A549 (cell line): ENCODE measurements around the gene NIPAL3. TPM values are rescaled to one million over a fixed set of nuclear protein-coding genes. Genes with fewer than 3 reads are reported as not detected.
A peak's percentile ranks its signal among the peaks of the same experiment; 100 is the strongest.
"Not testable (repeated sequence)": the region's sequence is repeated elsewhere in the genome, so short reads cannot be mapped to it uniquely, and the experiment has no call there.

ENCODE experiments used
- ATAC-seq, 2 experiments: fragments of 200-7000 bp in 1 of 2; fragments of >200 bp in 1 of 2; cut with Nextera tagmentation in 1 of 2; cut with Tn5 transposase in 1 of 2; 3 replicates each; pipeline versions ENCODE4 v1.8.0 to v1.9.1; 2018 to 2020; ENCODE audit warnings: mild to moderate bottlenecking in 1 of 2, moderate library complexity in 1 of 2
- CTCF ChIA-PET: fragments of 300-600 bp; sonication (Branson Sonifier 250); formaldehyde crosslinking; extraction: SDS; loops from one replicate; lab custom pipeline; 2021; ENCODE audit warnings: antibody characterized with exemption, inconsistent platforms; lab: Yijun Ruan, JAX
- POLR2A ChIA-PET: fragments of 350-600 bp; formaldehyde crosslinking; extraction: SDS; loops from one replicate; lab custom pipeline; 2021; ENCODE audit warnings: antibody characterized with exemption, inconsistent platforms; lab: Yijun Ruan, JAX
- DNase-seq, 2 experiments: peaks; one replicate each; pipeline versions ENCODE4 v3.0.0 to v3.0.0-alpha.2; 2011 to 2016; ENCODE audit warnings: low read depth in 1 of 2, low spot score in 1 of 2
- FAIRE-seq: peaks from 2 replicates; lab custom pipeline; 2011; peaks lifted over from hg19 to GRCh38; lab: Jason Lieb, UNC
- H3K27ac ChIP-seq, 2 experiments: fragments of >200 bp; sonication (Bioruptor Twin); formaldehyde crosslinking; 3 replicates each; pipeline ENCODE4 v1.5.1; 2016 to 2017
- H3K4me1 ChIP-seq: fragments of >200 bp; sonication (Bioruptor Twin); formaldehyde crosslinking; 3 replicates; pipeline ENCODE4 v1.6.1; 2016
- H3K4me2 ChIP-seq: fragments of >200 bp; sonication (Bioruptor Twin); formaldehyde crosslinking; 3 replicates; pipeline ENCODE4 v1.6.1; 2016
- H3K4me3 ChIP-seq: fragments of >200 bp; sonication (Bioruptor Twin); formaldehyde crosslinking; 3 replicates; pipeline ENCODE4 v1.5.1; 2016
- H3K9me3 ChIP-seq: fragments of >200 bp; sonication (Bioruptor Twin); formaldehyde crosslinking; 3 replicates; pipeline ENCODE4 v1.6.1; 2016
- BCL3 ChIP-seq: fragments of >200 bp; sonication (Bioruptor Twin); formaldehyde crosslinking; IDR thresholded peaks from 3 replicates; pipeline ENCODE4 v1.6.1; 2016
- BHLHE40 ChIP-seq: IDR thresholded peaks from 2 replicates; pipeline ENCODE4 v1.6.1; 2012; ENCODE audit warnings: low read depth, low read length, inconsistent platforms
- CBX8 ChIP-seq: fragments of 200-600 bp; sonication (generic); IDR thresholded peaks from 2 replicates; pipeline ENCODE4 v1.6.1; 2016
- CHD2 ChIP-seq: fragments of 150-350 bp; IDR thresholded peaks from 2 replicates; pipeline ENCODE4 v1.6.1; 2014; ENCODE audit warnings: low read length; ENCODE audit not compliant: partially characterized antibody
- EHF ChIP-seq: fragments of 250-450 bp; sonication (Bioruptor Pico); IDR thresholded peaks from 2 replicates; pipeline ENCODE4 v1.5.0; 2020; ENCODE audit warnings: mild to moderate bottlenecking
- EP300 ChIP-seq, 2 experiments: fragments of >200 bp; sonication (Bioruptor Twin); formaldehyde crosslinking; IDR thresholded peaks; 2 replicates in 1 of 2; 3 replicates in 1 of 2; pipeline ENCODE4 v1.6.1; 2016 to 2017
- ESRRA ChIP-seq: fragments of 150-350 bp; IDR thresholded peaks from 2 replicates; pipeline ENCODE4 v1.6.1; 2014; ENCODE audit warnings: mild to moderate bottlenecking, low read length, borderline replicate concordance
- FOSL2 ChIP-seq, 2 experiments: fragments of 450-650 bp in 1 of 2; fragments of >200 bp in 1 of 2; sonication (Bioruptor Twin) in 1 of 2; formaldehyde crosslinking; IDR thresholded peaks; 2 replicates each; pipeline versions ENCODE4 v1.5.0 to v1.6.1; 2016 to 2020; ENCODE audit warnings: mild to moderate bottlenecking in 1 of 2, moderate library complexity in 1 of 2
- GATA3 ChIP-seq: IDR thresholded peaks from 2 replicates; pipeline ENCODE4 v1.6.1; 2012; ENCODE audit warnings: borderline replicate concordance
- HES2 ChIP-seq: fragments of >200 bp; sonication (Bioruptor Twin); formaldehyde crosslinking; IDR thresholded peaks from 2 replicates; pipeline ENCODE4 v1.6.1; 2016
- HOXB13 ChIP-seq: fragments of 250-450 bp; sonication (Bioruptor Pico); IDR thresholded peaks from 2 replicates; pipeline ENCODE4 v1.5.0; 2020; ENCODE audit warnings: low read depth, mild to moderate bottlenecking, moderate library complexity
- MAFK ChIP-seq: fragments of 450-650 bp; IDR thresholded peaks from 2 replicates; pipeline ENCODE4 v1.6.1; 2014; ENCODE audit not compliant: partially characterized antibody
- MAZ ChIP-seq: fragments of 150-350 bp; IDR thresholded peaks from 2 replicates; pipeline ENCODE4 v1.6.1; 2014; ENCODE audit warnings: antibody characterized with exemption, low read depth, low read length, borderline replicate concordance
- POLR2A ChIP-seq: IDR thresholded peaks from 2 replicates; pipeline ENCODE4 v1.6.1; 2012; ENCODE audit warnings: mild to moderate bottlenecking, low read length
- RARB ChIP-seq: fragments of 250-450 bp; sonication (Bioruptor Pico); IDR thresholded peaks from 2 replicates; pipeline ENCODE4 v1.8.0; 2021; ENCODE audit warnings: mild to moderate bottlenecking, moderate library complexity
- RFX5 ChIP-seq: fragments of 450-650 bp; IDR thresholded peaks from 2 replicates; pipeline ENCODE4 v1.7.1; 2014; ENCODE audit warnings: antibody characterized with exemption, mild to moderate bottlenecking, moderate library complexity
- TFCP2L1 ChIP-seq: fragments of 250-450 bp; sonication (Bioruptor Pico); IDR thresholded peaks from 2 replicates; pipeline ENCODE4 v1.5.0; 2021; ENCODE audit warnings: mild to moderate bottlenecking
- ZC3H11A ChIP-seq: fragments of 450-650 bp; IDR thresholded peaks from 2 replicates; pipeline ENCODE4 v1.6.1; 2014; ENCODE audit warnings: antibody characterized with exemption, mild to moderate bottlenecking
- ZNF302 ChIP-seq: fragments of 250-450 bp; sonication (Bioruptor Pico); IDR thresholded peaks from 2 replicates; pipeline ENCODE4 v1.9.0; 2021; ENCODE audit warnings: inconsistent platforms, mild to moderate bottlenecking, moderate library complexity
- WGBS: methylation state at CpG from one replicate; pipeline ENCODE4 v1.1.6; 2017; ENCODE audit errors: missing lambda C conversion rate; 5-methylcytosine and 5-hydroxymethylcytosine counted together
- polyA plus RNA-seq, 4 experiments: library from polyadenylated mRNA; depleted of rRNA in 3 of 4; stranded (reverse); fragments of >200 nt; fragmentation: RNase III in 1 of 4; extraction: RNeasy Plus Mini Kit Qiagen cat#74134 plus additional on column Dnase treatment in 1 of 4; gene quantifications; 2 replicates in 3 of 4; 3 replicates in 1 of 4; pipeline ENCODE4 v1.2.3, GENCODE V29; 2011 to 2017

The NIPAL3 gene
- polyA plus RNA-seq, 2 of the 4 experiments (the other 2 are of a cell fraction), result 5.1 to 10.4 TPM

GRCh38 chr1:24459551-24460266 lies 44.1 kb downstream of the NIPAL3 start:
- no peaks in the 10 kb centered on the region for H3K9me3 ChIP-seq
- H3K4me3 ChIP-seq, result no peak overlapping the region
- CTCF ChIA-PET, result interaction anchor here (0.5 to 1.4 kb wide), 4 partner anchors 10 to 68 kb away, joined by 3 to 6 read pairs (median 4); partner anchors contain the start of gene NIPAL3

GRCh38 chr1:24462128-24462527 lies 46.5 kb downstream of the NIPAL3 start:
- CTCF ChIA-PET, result interaction anchor here (0.6 kb wide), 1 partner anchor 84 kb away, joined by 3 read pairs; no protein-coding TSS in a partner anchor
- WGBS, result 69% methylated on average over 4 of the region's 4 CpGs
- POLR2A ChIA-PET; H3K4me3 ChIP-seq; ATAC-seq; H3K9me3 ChIP-seq; H3K4me1 ChIP-seq; H3K27ac ChIP-seq; FAIRE-seq; H3K4me2 ChIP-seq; TF ChIP-seq FOSL2 (IDR thresholded peaks at IDR 0.05): not testable (repeated sequence)
- TF ChIP-seq FOSL2 (CRISPR knock-in tag; IDR thresholded peaks at IDR 0.05), result 0 out of 2 replicates have a peak, but pooled peaks have one; percentile 7
- DNase-seq, result peak in 1 of 2 experiments; percentile 31

More at GRCh38 chr1:24459551-24460266, 44.1 kb downstream of the NIPAL3 start:
- FAIRE-seq (no peak), ATAC-seq (no peak), DNase-seq (no peak)
- Histone ChIP-seq H3K27ac (no peak overlapping the region), H3K4me1 (no peaks in the 10 kb centered on the region), H3K4me2 (no peak overlapping the region)
- TF ChIP-seq MAZ, result no peak
- TF ChIP-seq HOXB13 (CRISPR knock-in tag), result no peak
- no peak for TF ChIP-seq ESRRA
- no peak for TF ChIP-seq EHF
- TF ChIP-seq BHLHE40, result no peak
- TF ChIP-seq ZNF302, result no peak
- TF ChIP-seq RARB (CRISPR knock-in tag), result no peak
- no peak for TF ChIP-seq GATA3
- TF ChIP-seq BCL3, result no peak
- TF ChIP-seq TFCP2L1, result no peak
- POLR2A ChIA-PET, result no interaction called here
- WGBS, result 83% methylated on average over 4 of the region's 6 CpGs

GRCh38 chr1:24463776-24464735 lies 48.5 kb downstream of the NIPAL3 start:
- no peak overlapping the region for H3K27ac ChIP-seq
- FAIRE-seq (no peak), DNase-seq (no peak), ATAC-seq (no peak)
- H3K4me2 ChIP-seq, result no peak overlapping the region
- POLR2A ChIA-PET, result no interaction called here
- WGBS, result 90% methylated on average over 14 of the region's 14 CpGs
- CTCF ChIA-PET, result interaction anchor here (0.9 kb wide), 1 partner anchor 62 kb away, joined by 3 read pairs; no protein-coding TSS in a partner anchor
- no peak overlapping the region for H3K4me3 ChIP-seq
- TF ChIP-seq ZC3H11A, result no peak
- no peak for TF ChIP-seq MAFK
- no peak for TF ChIP-seq EP300 (IDR thresholded peaks at IDR 0.05)
- TF ChIP-seq CBX8, result no peak
- no peak for TF ChIP-seq POLR2A
- TF ChIP-seq HES2, result no peak
- TF ChIP-seq TFCP2L1, result no peak
- no peak for TF ChIP-seq RFX5
- TF ChIP-seq ZNF302, result no peak
- TF ChIP-seq CHD2, result no peak
- no peaks in the 10 kb centered on the region for H3K4me1 ChIP-seq
- H3K9me3 ChIP-seq, result no peaks in the 10 kb centered on the region
